Measurements from ENCODE around the gene RELT. TPM values are rescaled to one million over a fixed set of nuclear protein-coding genes. Genes with fewer than 3 reads are reported as not detected.

The RELT gene
- total and polyA plus RNA-seq, 2 of the 13 experiments (the other 11 are each of a cell fraction or from before 2014, with no cell fraction given), result 2.5 to 4.7 TPM

DNA sequence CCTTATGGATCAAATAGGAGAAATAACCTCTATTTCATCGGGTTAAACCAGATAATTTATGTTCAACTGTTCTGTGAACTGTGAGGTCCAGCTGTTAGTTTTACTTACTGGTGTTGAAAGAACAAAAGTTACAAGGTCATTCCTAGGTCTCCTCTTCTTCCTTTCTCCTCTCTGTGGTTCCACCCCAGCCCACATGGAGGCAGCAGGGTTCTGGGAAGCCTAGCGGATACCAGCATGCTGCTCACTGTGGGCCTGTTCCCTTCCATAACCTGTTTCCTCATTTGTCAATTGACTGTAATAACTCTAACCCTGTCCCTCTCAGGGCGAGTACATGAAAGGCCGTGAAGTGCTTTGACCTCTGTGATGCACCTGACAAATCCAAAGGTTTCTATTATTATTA lies 27.8 kb downstream of the RELT start (continued):
- TF ChIP-seq NFYC (CRISPR knock-in tag; IDR thresholded peaks at IDR 0.05) (no peak), CHD2 (IDR thresholded peaks at IDR 0.05; ENCODE audit: low read depth, low read length) (no peak), THYN1 (CRISPR knock-in tag; IDR thresholded peaks at IDR 0.05; ENCODE audit: borderline replicate concordance, low read depth) (no peak), TBL1XR1 (IDR thresholded peaks at IDR 0.05; ENCODE audit: borderline replicate concordance, low read length, partially characterized antibody) (no peak), RELA (CRISPR knock-in tag; IDR thresholded peaks at IDR 0.05) (no peak), MIXL1 (CRISPR knock-in tag; IDR thresholded peaks at IDR 0.05) (0 out of 2 replicates have a peak, but pooled peaks have one; percentile 31), ADNP (CRISPR knock-in tag; IDR thresholded peaks at IDR 0.05) (no peak), NFIC (IDR thresholded peaks at IDR 0.05; ENCODE audit: low read length) (no peak), SOX6 (IDR thresholded peaks at IDR 0.05) (no peak), SOX6 (CRISPR knock-in tag; IDR thresholded peaks at IDR 0.05) (peak; percentile 43; the same call in 1 of the 2 replicates), KLF11 (CRISPR knock-in tag; IDR thresholded peaks at IDR 0.05) (no peak), ZNF543 (CRISPR knock-in tag; IDR thresholded peaks at IDR 0.05) (no peak), ZNF333 (CRISPR knock-in tag; IDR thresholded peaks at IDR 0.05; ENCODE audit: borderline replicate concordance) (no peak), ZBTB3 (CRISPR knock-in tag; IDR thresholded peaks at IDR 0.05; ENCODE audit: borderline replicate concordance, low read depth) (no peak), SNAPC2 (CRISPR knock-in tag; IDR thresholded peaks at IDR 0.05) (no peak), KDM4B (CRISPR knock-in tag; IDR thresholded peaks at IDR 0.05) (no peak)
- TF ChIP-seq, protein P1, sequence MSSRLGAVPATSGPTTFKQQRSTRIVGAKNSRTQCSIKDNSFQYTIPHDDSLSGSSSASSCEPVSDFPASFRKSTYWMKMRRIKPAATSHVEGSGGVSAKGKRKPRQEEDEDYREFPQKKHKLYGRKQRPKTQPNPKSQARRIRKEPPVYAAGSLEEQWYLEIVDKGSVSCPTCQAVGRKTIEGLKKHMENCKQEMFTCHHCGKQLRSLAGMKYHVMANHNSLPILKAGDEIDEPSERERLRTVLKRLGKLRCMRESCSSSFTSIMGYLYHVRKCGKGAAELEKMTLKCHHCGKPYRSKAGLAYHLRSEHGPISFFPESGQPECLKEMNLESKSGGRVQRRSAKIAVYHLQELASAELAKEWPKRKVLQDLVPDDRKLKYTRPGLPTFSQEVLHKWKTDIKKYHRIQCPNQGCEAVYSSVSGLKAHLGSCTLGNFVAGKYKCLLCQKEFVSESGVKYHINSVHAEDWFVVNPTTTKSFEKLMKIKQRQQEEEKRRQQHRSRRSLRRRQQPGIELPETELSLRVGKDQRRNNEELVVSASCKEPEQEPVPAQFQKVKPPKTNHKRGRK (CRISPR knock-in tag; IDR thresholded peaks at IDR 0.05), result no peak
- TF ChIP-seq, protein P2, sequence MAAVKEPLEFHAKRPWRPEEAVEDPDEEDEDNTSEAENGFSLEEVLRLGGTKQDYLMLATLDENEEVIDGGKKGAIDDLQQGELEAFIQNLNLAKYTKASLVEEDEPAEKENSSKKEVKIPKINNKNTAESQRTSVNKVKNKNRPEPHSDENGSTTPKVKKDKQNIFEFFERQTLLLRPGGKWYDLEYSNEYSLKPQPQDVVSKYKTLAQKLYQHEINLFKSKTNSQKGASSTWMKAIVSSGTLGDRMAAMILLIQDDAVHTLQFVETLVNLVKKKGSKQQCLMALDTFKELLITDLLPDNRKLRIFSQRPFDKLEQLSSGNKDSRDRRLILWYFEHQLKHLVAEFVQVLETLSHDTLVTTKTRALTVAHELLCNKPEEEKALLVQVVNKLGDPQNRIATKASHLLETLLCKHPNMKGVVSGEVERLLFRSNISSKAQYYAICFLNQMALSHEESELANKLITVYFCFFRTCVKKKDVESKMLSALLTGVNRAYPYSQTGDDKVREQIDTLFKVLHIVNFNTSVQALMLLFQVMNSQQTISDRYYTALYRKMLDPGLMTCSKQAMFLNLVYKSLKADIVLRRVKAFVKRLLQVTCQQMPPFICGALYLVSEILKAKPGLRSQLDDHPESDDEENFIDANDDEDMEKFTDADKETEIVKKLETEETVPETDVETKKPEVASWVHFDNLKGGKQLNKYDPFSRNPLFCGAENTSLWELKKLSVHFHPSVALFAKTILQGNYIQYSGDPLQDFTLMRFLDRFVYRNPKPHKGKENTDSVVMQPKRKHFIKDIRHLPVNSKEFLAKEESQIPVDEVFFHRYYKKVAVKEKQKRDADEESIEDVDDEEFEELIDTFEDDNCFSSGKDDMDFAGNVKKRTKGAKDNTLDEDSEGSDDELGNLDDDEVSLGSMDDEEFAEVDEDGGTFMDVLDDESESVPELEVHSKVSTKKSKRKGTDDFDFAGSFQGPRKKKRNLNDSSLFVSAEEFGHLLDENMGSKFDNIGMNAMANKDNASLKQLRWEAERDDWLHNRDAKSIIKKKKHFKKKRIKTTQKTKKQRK (IDR thresholded peaks at IDR 0.05; ENCODE audit: low read length), result no peak
- TF ChIP-seq, protein P3, sequence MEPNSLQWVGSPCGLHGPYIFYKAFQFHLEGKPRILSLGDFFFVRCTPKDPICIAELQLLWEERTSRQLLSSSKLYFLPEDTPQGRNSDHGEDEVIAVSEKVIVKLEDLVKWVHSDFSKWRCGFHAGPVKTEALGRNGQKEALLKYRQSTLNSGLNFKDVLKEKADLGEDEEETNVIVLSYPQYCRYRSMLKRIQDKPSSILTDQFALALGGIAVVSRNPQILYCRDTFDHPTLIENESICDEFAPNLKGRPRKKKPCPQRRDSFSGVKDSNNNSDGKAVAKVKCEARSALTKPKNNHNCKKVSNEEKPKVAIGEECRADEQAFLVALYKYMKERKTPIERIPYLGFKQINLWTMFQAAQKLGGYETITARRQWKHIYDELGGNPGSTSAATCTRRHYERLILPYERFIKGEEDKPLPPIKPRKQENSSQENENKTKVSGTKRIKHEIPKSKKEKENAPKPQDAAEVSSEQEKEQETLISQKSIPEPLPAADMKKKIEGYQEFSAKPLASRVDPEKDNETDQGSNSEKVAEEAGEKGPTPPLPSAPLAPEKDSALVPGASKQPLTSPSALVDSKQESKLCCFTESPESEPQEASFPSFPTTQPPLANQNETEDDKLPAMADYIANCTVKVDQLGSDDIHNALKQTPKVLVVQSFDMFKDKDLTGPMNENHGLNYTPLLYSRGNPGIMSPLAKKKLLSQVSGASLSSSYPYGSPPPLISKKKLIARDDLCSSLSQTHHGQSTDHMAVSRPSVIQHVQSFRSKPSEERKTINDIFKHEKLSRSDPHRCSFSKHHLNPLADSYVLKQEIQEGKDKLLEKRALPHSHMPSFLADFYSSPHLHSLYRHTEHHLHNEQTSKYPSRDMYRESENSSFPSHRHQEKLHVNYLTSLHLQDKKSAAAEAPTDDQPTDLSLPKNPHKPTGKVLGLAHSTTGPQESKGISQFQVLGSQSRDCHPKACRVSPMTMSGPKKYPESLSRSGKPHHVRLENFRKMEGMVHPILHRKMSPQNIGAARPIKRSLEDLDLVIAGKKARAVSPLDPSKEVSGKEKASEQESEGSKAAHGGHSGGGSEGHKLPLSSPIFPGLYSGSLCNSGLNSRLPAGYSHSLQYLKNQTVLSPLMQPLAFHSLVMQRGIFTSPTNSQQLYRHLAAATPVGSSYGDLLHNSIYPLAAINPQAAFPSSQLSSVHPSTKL (CRISPR knock-in tag; IDR thresholded peaks at IDR 0.05), result 0 out of 2 replicates have a peak, but pooled peaks have one; percentile 19
- TF ChIP-seq, protein P4, sequence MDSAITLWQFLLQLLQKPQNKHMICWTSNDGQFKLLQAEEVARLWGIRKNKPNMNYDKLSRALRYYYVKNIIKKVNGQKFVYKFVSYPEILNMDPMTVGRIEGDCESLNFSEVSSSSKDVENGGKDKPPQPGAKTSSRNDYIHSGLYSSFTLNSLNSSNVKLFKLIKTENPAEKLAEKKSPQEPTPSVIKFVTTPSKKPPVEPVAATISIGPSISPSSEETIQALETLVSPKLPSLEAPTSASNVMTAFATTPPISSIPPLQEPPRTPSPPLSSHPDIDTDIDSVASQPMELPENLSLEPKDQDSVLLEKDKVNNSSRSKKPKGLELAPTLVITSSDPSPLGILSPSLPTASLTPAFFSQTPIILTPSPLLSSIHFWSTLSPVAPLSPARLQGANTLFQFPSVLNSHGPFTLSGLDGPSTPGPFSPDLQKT (CRISPR knock-in tag; IDR thresholded peaks at IDR 0.05; ENCODE audit: borderline replicate concordance), result no peak
- TF ChIP-seq, protein P5, sequence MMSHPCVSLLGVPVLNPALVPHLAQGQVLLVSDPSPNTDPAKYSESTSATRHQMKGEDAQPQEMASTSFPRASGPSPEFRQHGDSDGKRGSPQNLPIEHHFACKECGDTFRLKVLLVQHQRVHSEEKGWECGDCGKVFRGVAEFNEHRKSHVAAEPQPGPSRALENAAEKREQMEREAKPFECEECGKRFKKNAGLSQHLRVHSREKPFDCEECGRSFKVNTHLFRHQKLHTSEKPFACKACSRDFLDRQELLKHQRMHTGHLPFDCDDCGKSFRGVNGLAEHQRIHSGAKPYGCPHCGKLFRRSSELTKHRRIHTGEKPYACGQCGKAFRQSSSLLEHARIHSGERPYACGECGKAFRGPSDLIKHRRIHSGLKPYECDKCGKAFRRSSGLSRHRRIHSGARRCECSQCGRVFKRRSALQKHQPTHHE (CRISPR knock-in tag; IDR thresholded peaks at IDR 0.05; ENCODE audit: borderline replicate concordance), result no peak
